Common myeloid progenitor, CD34-positive (primary cell): ENCODE data around the gene GNG12.

ENCODE experiments used
- CTCF ChIA-PET: fragments of 350-600 bp; sonication (Branson Sonifier 250); formaldehyde crosslinking; loops from one replicate; lab custom pipeline; 2021; ENCODE audit warnings: antibody characterized with exemption; lab: Charles Lee
- POLR2A ChIA-PET: fragments of 350-600 bp; sonication (Branson Sonifier 250); formaldehyde crosslinking; loops from one replicate; lab custom pipeline; 2021; ENCODE audit warnings: antibody characterized with exemption; lab: Charles Lee
- DNase-seq, 3 donors: peaks; one replicate each; pipeline versions ENCODE4 v3.0.0 to v3.0.0-alpha.2; 2013
- H3K27ac ChIP-seq, 2 experiments: 1 replicate in 1 of 2; 2 replicates in 1 of 2; pipeline ENCODE4 v1.7.0; 2013; ENCODE audit warnings: inconsistent platforms in 2 of 2, low read length in 2 of 2, mild to moderate bottlenecking in 2 of 2, low read depth in 1 of 2, moderate library complexity in 1 of 2; ENCODE audit not compliant: severe bottlenecking in 2 of 2, insufficient read depth in 1 of 2, poor library complexity in 1 of 2
- H3K27me3 ChIP-seq, 5 experiments: replicated peaks in 2 of 5; 1 replicate in 3 of 5; 2 replicates in 2 of 5; pipeline versions ENCODE4 v1.6.1 to v1.7.0; 2013; ENCODE audit warnings: low read length in 4 of 5, mild to moderate bottlenecking in 2 of 5, moderate library complexity in 2 of 5, inconsistent platforms in 1 of 5; ENCODE audit not compliant: insufficient read depth in 5 of 5, control insufficient read depth in 4 of 5
- H3K36me3 ChIP-seq, 4 experiments: 1 replicate in 2 of 4; 2 replicates in 2 of 4; pipeline versions ENCODE4 v1.6.1 to v1.7.0; 2013; ENCODE audit warnings: low read length in 3 of 4, control low read depth in 1 of 4, mild to moderate bottlenecking in 1 of 4; ENCODE audit not compliant: control insufficient read depth in 4 of 4, insufficient read depth in 4 of 4
- H3K4me1 ChIP-seq, 4 experiments: 1 replicate in 3 of 4; 2 replicates in 1 of 4; pipeline versions ENCODE4 v1.6.1 to v1.7.1; 2013; ENCODE audit warnings: low read length in 3 of 4, mild to moderate bottlenecking in 3 of 4, control low read depth in 1 of 4, inconsistent platforms in 1 of 4, moderate library complexity in 1 of 4; ENCODE audit not compliant: control insufficient read depth in 4 of 4, insufficient read depth in 4 of 4; ENCODE audit errors: control extremely low read depth in 1 of 4
- H3K4me3 ChIP-seq, 7 experiments: 1 replicate in 4 of 7; 2 replicates in 3 of 7; pipeline versions ENCODE4 v1.5.1 to v1.7.0; 2013; ENCODE audit warnings: mild to moderate bottlenecking in 7 of 7, low read length in 6 of 7, moderate library complexity in 6 of 7, inconsistent platforms in 2 of 7, low read depth in 2 of 7, control low read depth in 1 of 7; ENCODE audit not compliant: insufficient read depth in 4 of 7, control insufficient read depth in 1 of 7; ENCODE audit errors: extremely low read depth in 1 of 7
- H3K9me3 ChIP-seq, 5 experiments: 1 replicate in 4 of 5; 2 replicates in 1 of 5; pipeline versions ENCODE4 v1.6.1 to v1.7.1; 2013; ENCODE audit warnings: low read length in 4 of 5, mild to moderate bottlenecking in 2 of 5, inconsistent platforms in 1 of 5, low read depth in 1 of 5, moderate library complexity in 1 of 5; ENCODE audit not compliant: control insufficient read depth in 4 of 5, insufficient read depth in 2 of 5; ENCODE audit errors: control extremely low read depth in 1 of 5
- WGBS: methylation state at CpG from one replicate; pipeline ENCODE4 v1.1.5; 2013; ENCODE audit not compliant: insufficient coverage; 5-methylcytosine and 5-hydroxymethylcytosine counted together

The GNG12 gene

GRCh38 chr1:67809887-67810286 is 23.4 kb downstream of the GNG12 start:
- Histone ChIP-seq H3K27ac (no peak overlapping the region), H3K4me3 (no peak overlapping the region), H3K27me3 (peaks cover 0 to 3% (median 0%) of the 10 kb centered on the region in 5 experiments), H3K36me3 (no peaks in the 10 kb centered on the region), H3K4me1 (no peaks in the 10 kb centered on the region), H3K9me3 (no peaks in the 10 kb centered on the region)
- 100% methylated on average over 2 of the region's 4 CpGs for WGBS
- POLR2A ChIA-PET: no interaction called here
- no peak for DNase-seq
- CTCF ChIA-PET: no interaction called here

- Histone ChIP-seq H3K9me3 (no peaks in the 10 kb centered on the region), H3K4me3 (no peak overlapping the region), H3K27ac (no peak overlapping the region), H3K4me1 (no peaks in the 10 kb centered on the region), H3K27me3 (peaks cover 0 to 7% (median 0%) of the 10 kb centered on the region in 5 experiments), H3K36me3 (no peaks in the 10 kb centered on the region)
- DNase-seq: no peak
- POLR2A ChIA-PET: no interaction called here
- CTCF ChIA-PET: no interaction called here
These were observed 26.0 kb downstream of the GNG12 start for GRCh38 chr1:67807282-67807681.

GRCh38 chr1:67804710-67805109 is 28.6 kb downstream of the GNG12 start:
- Histone ChIP-seq H3K4me1 (no peaks in the 10 kb centered on the region), H3K36me3 (no peaks in the 10 kb centered on the region), H3K9me3 (no peaks in the 10 kb centered on the region), H3K27me3 (peaks cover 0 to 5% (median 0%) of the 10 kb centered on the region in 5 experiments), H3K4me3 (no peak overlapping the region), H3K27ac (no peak overlapping the region)
- POLR2A ChIA-PET: no interaction called here
- DNase-seq: peak in 1 of 3 donors; percentile 13
- 100% methylated on average over 2 of the region's 2 CpGs for WGBS
- CTCF ChIA-PET: interaction anchor here (0.6 to 1.0 kb wide), 2 partner anchors 34 to 39 kb away, joined by 3 read pairs; no protein-coding TSS in a partner anchor

GRCh38 chr1:67803380-67804279 is 29.6 kb downstream of the GNG12 start:
- Histone ChIP-seq H3K9me3 (no peaks in the 10 kb centered on the region), H3K4me1 (no peaks in the 10 kb centered on the region), H3K27me3 (peaks cover 0 to 5% (median 0%) of the 10 kb centered on the region in 5 experiments), H3K36me3 (no peaks in the 10 kb centered on the region), H3K4me3 (no peak overlapping the region), H3K27ac (no peak overlapping the region)
- CTCF ChIA-PET: interaction anchor here (1.0 kb wide), 1 partner anchor 38 kb away, joined by 3 read pairs; no protein-coding TSS in a partner anchor
- POLR2A ChIA-PET: no interaction called here
- no peak for DNase-seq
- 100% methylated on average over 4 of the region's 7 CpGs for WGBS

GRCh38 chr1:67802565-67802964 is 30.7 kb downstream of the GNG12 start:
- Histone ChIP-seq H3K27me3 (peaks cover 0 to 5% (median 0%) of the 10 kb centered on the region in 5 experiments), H3K9me3 (no peaks in the 10 kb centered on the region), H3K4me1 (no peaks in the 10 kb centered on the region), H3K4me3 (no peak overlapping the region), H3K36me3 (no peaks in the 10 kb centered on the region), H3K27ac (no peak overlapping the region)
- DNase-seq: no peak
- ChIA-PET POLR2A (no interaction called here), CTCF (no interaction called here)
- WGBS: 83% methylated on average over 3 of the region's 3 CpGs

- ChIA-PET CTCF (no interaction called here), POLR2A (no interaction called here)
- H3K27me3 ChIP-seq: peaks cover 0 to 5% (median 0%) of the 10 kb centered on the region in 5 experiments
- H3K9me3 ChIP-seq: no peaks in the 10 kb centered on the region
- DNase-seq: no peak
- no peak overlapping the region for H3K27ac ChIP-seq
- H3K36me3 ChIP-seq: no peaks in the 10 kb centered on the region
- H3K4me3 ChIP-seq: no peak overlapping the region
- no peaks in the 10 kb centered on the region for H3K4me1 ChIP-seq
These were observed 31.4 kb downstream of the GNG12 start for GRCh38 chr1:67801903-67802302.

- no peaks in the 10 kb centered on the region for H3K4me1 ChIP-seq
- WGBS: 99% methylated on average over 6 of the region's 8 CpGs
These were observed 37.9 kb downstream of the GNG12 start for GRCh38 chr1:67795179-67795912.

More at GRCh38 chr1:67795179-67795912, 37.9 kb downstream of the GNG12 start:
- POLR2A ChIA-PET: no interaction called here
- Histone ChIP-seq H3K27ac (no peak overlapping the region), H3K27me3 (no peaks in the 10 kb centered on the region), H3K4me3 (no peak overlapping the region), H3K36me3 (no peaks in the 10 kb centered on the region), H3K9me3 (peaks cover 0 to 3% (median 0%) of the 10 kb centered on the region in 5 experiments)
- no peak for DNase-seq
- CTCF ChIA-PET: no interaction called here
